Activated CD8-positive, alpha-beta memory T cell treated with anti-CD3 and anti-CD28 coated beads for 4 hours (primary cell): Measurements from ENCODE around the gene CHST13.

Experiments
- DNase-seq, 2 donors: peaks; one replicate each; pipeline ENCODE4 v3.0.0-alpha.2; 2020; ENCODE audit warnings: low read depth in 2 of 2

Gene CHST13

DNA sequence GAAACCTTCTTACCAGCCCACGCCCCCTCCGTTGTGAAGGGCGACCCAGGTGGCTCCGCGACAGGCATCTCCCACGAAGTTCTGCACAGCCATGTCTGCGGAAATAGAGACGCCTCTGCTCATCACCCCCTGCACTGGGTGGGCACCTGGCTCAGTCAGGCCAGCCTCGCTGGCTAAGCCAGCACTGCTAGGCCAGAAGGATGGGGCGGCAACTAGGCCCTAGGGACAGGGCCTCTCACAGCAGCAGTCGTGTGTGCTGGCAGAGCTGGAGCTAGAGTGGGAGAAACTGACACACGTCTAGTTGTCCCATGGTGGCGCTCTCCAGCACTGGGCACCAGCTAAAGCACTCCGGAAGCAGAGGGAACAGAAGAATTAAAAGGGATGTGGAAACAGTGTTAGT lies 35.8 kb upstream of the CHST13 start:
- DNase-seq: no peak

DNA sequence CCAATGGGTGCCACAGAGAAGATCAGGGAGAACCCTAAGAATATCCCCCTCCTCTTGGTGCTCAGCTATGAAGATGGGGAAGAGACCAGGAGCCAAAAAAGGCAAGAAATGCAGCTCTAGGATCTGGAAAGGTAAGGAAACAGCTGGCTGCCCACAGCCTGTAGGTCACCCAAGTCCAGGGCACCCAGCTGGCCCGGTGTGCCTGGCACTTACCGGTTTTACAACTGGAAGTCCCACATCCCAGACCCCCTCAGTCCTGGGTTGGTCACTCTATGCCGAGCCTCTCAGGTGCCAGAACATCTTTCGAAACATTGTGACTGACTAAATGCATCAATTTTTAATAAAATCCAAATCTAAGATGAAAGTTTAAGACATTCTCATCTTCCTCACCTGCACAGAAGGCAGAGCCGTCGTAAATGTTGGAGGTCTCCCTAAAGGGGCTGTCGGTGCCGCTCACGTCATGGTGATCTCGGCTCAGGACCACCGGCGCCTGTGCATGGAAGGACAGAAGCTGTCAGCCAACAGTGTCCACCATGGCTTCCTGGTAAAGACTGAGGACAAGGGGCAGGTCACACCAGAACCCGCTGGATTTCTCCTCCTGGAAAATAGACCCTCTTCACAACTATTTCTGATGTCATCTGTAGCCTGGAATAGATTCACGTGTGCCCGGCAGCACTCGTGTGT lies 34.9 kb upstream of the CHST13 start:
- no peak for DNase-seq

DNA sequence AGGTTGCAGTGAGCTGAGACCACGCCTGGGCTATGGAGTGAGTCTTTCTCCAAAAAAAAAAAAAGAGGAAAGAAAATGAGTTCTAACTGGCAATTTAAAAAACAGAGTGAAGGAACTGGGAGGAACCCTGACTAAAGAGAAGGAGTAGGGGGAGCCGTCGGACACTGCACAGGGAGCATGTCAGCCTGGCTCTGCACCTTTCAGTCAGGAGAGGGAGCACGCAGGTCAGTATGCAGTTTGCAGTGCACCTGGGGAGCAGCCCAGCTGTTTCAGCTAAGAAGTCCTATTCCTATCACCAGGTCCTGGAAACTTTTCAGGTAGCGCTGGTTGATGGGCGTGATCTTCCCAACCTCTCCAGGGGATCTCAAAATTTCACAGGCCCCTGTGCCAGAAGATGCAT lies 33.3 kb upstream of the CHST13 start:
- DNase-seq: no peak

DNA sequence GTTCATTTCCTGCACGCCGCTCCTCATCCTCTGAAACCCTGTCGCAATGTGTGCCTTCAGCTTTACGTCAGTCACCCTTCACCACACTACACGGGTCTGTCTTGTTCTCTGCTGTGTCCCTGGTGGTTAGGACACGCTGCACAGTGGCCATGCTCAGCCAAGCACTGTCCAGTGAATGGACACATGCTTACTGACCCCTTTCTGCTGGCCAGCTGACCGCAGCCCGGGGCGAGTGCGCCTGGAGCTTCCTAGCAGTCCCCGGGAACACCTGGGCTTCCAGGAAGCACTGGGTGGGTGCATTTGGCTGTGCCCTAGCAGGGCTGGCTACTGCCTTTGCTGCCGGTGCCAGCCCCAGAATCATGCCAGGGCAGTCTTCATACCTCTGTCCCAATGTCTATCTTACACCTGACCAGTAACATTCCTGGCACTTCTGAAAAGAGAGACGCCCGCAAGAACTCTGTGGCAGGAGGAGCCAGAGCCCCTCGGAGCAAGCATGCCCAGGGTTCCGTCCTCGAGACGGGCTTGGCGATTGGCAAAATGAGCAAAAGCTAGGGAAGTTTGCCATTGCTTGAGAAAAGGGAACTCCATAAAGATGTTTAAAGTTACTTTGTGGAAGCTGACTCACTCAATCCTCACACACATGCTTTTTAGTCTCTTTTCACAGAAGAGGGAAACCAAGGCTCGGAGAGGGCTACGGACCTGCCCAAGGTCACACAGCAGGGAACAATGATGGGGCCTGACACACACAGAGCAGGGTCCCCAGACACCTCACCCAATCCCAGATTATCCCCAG lies 32.5 kb upstream of the CHST13 start:
- no peak for DNase-seq

DNA sequence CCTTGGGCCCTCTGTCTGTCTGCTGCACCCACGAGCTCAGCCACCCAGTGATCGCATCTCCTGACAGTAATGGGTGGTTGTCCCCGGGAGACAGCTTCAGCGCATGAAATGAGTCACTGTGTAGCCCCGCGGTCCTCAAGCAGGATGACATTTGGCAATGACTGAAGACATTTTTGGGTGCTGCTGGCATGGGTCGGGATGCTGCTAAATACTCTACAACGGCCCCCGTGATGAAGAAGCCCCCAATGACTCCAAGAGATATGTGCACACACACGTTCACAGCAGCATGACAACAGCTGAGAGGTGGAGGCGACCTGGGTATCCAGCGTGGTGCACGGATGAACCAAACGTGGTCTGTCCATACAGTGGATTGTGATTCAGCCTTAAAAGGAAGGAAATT lies 30.9 kb upstream of the CHST13 start:
- DNase-seq: no peak

DNA sequence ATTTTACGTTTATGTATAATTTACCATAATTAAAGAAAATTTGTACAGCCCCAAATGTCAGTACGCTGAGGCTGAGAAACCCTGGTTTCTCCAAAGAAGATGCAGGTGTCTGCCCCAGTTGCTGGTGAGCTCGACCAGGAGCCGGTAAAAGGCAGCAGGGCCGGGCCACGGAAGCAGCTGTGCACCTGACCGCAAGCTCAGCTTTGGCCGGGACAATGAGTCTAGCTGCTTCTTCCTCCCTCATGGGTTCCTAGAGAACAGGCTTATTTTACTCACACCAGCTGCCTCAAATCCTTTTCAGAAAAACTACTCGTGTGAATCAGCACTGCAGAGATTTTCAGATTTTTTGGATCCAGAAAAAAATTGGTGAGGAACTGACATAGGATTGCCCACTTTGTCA lies 30.2 kb upstream of the CHST13 start:
- DNase-seq: no peak

DNA sequence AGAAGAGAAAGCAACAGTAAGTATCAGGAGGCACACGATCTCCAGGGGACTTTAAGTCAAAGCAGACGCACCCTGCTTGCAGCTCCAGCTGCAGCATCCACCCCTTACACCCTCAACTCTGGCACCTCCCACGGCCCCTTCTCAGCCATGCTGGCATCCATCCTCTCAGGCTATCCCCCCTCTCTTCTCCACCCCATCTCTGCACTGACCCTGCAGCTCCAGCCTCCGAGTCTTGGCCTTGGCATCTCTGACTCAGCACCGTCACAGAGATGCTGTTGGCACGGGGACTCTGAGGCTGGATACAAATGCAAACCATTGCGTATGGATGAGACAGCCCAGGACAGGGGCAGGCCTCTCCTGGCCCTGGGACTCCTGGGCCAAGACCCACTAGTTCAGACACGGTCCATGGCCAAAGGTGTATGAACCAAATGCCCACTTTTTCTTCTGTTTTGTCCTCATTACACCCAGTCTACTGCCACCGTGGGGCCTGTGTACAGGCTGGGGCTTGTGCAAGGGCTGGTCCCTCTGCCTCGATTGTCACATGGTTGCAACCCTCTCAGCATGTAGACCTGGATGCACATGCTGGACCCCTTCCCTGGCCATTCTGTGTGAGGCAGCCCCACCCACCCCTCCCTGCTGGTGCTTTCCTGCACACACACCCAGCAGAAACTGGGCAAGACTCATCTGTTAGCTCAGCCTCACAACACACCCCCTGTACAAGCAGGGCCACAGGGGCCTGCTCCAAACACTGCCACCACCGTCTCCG lies 29.6 kb upstream of the CHST13 start:
- DNase-seq: no peak

DNA sequence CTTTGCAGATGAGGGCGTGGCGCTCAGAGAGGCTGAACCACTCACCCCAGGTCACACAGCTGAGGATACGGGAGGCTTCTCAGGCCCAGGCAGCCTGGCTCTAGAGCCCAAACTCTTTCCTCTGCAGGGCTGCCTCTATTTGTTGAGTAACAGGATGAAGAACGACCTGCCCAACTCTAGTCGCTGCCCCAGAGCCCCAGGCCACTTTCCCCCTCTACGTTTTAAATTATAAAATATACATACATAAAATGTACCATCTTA lies 29.1 kb upstream of the CHST13 start:
- no peak for DNase-seq

DNA sequence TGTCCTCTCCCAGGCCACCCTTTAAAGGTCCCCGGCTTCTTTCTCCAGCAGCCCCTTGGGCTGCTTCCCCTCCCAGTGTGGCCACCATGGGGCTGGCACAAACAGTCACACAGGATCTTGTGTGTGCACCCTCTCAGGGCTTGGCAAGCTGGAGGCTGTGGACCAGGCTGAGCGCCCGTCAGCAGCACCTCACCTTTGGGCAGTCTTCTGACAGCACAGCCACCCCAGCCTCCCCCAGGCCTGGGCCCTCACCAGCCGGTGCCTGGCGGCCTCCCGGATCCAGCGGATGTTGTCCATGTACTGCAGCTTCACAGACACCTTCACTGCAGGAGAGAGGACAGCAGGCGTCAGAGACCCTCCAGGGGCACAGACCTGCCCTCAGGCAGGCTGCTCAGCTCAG lies 28.2 kb upstream of the CHST13 start:
- DNase-seq: no peak

DNA sequence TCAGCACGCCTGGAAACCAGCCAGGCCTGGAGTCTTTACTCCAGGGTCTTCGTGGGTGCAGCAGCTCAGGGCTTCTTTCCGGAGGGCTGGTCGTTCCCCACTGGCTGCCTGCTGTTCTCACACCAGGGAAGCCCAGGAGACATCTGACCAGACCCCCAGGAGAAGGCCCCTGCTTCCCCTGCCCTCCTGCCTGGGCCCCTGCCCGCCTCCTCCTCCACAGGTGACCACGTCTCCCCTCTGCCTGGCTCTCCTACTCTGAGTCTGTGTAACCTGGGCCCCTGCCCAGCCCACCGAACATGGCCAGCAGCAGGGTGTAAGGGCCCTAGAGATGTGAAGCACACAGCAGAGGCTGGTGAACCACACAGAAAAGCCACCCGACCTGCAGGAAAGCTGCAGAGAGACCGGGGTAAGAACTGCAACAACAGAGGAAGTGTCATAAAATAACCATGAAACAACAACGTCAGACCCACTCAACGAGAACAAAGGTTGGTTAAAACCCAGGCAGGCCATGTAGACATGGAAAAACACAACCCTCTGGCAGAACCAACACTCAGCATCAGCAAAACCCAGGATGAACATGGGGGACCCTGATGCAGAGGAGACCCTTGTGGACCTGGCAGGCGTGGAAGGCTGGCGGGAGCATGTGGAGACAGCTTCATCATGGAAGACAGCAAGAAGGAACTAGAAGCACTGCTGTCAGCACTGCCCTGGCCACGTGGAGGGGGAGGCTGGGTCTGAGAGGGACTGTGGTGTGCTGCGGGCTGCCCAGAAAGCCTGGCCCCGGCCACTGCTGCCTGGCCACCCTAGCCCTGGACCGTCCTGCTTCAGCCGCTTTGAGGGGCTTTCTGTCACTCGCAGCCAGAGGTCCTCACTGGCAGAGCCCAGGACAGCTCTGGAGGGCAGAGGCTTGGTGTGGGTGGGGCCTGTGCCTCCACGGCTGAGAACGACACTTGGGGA lies 26.8 kb upstream of the CHST13 start:
- DNase-seq: no peak

DNA sequence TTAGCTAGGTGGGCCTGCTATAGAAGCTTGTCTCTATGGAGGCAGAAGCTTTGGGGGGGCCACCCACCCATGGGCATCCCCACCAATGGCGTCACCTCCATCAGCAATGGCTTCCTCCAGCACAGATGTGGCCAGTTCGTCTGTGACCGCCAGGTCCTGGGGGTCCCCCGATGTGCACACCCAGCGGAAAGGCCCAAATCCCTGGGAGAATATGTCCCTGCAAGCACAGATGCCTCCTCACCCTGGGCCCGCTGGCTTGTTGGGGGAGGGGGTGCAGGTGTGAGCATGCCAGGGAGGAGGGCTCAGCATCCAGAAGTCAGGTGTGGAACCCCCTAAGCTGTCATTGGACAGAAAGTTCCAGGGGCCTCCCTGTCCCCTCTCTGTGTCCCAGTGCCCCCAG lies 26.0 kb upstream of the CHST13 start:
- DNase-seq: no peak

DNA sequence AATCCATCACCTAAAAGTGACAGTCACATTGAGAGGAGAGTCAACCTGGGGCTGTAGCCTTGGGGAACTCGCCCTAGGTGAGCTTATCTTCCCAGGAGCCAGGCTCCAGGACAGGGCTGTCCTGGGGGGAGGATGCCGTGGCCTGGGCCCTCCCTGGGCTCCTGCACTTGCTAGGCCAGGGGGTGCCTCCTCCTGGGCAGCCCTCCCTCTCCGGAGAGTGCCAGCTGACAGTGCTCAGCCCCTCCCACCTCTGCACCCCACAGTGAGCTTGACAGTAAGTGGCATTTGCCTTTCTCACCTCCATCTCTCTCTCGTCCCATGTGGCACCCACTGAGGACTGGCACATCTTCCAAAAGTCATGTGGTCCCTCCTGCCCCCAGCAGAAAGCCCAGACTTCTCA lies 25.5 kb upstream of the CHST13 start:
- no peak for DNase-seq

DNA sequence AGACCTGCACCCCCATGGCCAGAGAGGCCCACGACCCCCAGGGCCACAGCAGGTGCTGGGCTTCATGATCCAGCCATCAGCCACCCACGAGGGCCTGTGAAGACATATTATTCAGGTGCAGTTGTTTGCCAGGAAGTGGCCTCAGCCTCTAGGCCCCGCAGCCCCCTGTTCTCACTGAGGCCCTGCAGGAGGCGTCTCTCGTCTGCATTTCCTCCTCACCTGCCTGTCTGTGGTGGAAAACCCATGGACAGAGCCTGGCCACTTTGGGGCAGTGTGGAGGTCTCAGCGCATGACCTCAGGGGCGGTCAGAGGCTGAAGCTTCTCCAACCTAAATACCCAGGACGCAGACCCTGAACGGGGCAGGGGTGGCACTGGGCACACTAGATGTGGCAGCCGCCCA lies 25.0 kb upstream of the CHST13 start:
- DNase-seq: no peak

DNA sequence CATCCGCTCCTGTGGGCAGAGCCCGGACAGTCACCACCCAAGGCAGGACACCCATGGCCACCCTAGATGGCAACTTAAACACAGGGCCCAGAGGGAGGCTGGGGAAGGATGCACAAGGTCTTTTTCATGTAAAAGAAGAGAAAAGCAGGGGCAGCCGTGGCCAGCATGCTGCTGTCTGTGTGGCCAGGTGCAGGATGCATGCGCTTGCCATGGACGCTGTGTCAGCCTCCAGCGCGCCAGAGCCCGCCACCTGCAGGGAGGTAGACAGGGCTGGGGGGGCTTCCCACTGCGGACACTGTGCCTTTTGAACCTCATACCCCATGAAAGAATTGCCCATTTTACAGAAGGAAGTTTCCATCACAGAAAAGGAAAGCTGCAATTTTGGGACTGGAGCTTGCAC lies 24.6 kb upstream of the CHST13 start:
- DNase-seq: no peak

DNA sequence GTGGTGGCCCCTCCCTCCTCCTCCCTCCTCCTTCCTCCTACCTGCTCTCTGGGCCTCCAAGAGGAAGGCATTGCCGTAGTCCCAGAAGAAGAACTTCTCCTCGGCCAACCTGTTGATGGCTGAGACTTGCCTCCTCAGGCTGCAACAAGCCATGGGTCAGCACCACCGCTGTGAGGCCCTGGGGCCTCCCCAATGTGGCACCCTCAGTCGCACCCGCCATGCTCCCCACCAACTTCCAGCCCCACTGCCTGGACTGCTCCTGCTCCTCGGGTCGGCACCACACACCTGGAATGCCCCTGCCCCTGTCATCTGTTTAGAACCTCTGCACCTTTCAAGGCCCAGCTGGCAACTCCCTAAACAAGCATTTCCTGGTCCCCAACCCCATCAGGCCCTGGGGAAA lies 23.9 kb upstream of the CHST13 start:
- no peak for DNase-seq

DNA sequence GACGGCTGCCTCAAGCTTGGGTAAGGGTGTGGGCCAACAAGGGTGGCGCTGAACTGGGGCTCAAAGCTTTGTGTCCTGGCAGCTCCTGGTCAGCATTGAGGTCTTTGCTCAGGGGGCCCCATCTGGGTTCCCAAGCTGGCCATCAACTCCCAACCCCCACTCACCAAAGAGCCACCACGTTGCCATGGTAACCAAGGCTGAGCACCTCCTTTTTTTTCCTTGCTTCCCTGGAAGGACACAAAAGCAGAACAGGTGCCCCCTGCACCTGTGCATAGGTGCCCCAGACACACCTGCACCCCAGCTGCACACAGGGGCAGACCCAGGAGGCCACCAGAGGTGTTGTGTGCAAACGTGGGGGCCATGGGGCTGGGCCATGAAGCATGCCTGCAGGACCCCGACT lies 22.9 kb upstream of the CHST13 start:
- no peak for DNase-seq

DNA sequence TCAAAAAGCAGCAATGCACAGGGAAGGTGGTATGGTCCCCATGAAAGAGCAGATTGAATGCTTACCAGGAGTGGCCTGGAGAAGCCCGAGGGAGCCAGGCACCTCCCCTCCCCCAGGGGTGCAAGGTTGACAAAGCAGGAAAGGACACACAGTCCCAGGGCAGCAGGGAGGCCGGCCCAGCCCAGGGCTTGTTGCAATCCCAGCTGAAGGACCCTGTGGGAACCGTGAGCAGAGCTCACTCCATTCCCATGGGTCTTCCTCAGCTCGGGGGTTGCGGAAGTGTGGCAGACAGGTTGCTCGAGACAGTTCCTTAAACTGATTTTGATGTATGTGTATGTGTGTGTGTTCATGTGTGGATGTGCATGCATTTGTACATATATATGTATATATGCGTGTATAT lies 22.2 kb upstream of the CHST13 start:
- no peak for DNase-seq

DNA sequence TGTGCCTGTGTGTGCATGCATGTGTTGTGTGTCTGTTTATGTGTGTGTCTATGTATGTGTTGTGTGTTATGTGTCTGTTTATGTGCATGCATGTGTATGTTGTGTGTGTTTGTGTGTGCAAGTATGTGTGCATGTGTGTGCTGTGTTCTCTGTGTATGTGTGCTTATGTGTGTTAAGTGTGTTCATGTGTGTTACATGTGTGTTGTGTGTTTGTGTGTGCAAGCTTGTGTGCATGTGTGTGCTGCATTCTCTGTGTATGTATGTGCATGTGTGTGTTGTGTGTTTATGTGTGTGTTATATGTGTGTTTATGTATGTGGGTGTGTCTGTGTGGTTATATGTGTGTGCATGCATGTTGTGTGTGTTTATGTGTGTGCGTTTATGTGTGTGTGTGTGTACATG lies 21.3 kb upstream of the CHST13 start:
- no peak for DNase-seq

DNA sequence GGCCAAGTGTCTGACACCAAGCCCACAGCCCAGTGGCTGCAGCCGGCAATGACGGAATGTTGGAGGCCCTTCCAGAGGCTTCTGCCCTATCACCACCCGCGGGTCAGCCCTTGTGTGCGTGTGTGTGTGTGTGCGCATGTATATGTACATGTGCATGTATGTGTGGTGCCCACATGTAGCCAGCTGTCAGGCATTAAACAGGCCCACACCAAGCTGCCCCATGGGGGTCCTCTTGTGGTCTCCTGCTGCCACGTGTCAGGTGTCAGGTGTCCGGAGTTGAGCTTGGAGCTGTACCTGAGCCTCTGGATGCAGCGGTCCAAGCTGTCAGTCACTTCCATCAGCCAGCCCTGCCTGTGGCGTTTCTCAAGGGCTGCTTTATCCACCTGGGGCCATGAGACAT lies 20.3 kb upstream of the CHST13 start:
- DNase-seq: no peak

DNA sequence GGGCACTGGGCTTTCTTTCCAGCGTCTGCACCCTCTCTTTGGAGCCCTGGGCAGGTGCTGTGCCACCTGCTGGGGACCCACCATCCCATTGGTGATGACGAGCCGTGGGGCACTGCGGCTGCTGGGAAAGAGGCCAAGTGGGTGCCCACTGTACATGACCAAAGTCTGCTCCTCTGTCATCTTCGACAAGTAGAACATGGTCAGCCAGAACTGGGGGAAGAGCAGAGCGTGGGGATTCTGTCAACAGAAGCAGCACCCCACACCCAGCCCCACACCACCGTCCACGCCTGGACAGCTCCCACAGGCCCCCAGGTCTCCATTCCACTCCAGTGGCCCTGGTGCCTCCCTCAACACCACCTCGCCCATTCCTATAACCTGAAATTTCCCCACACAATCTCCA lies 16.1 kb upstream of the CHST13 start:
- no peak for DNase-seq

DNA sequence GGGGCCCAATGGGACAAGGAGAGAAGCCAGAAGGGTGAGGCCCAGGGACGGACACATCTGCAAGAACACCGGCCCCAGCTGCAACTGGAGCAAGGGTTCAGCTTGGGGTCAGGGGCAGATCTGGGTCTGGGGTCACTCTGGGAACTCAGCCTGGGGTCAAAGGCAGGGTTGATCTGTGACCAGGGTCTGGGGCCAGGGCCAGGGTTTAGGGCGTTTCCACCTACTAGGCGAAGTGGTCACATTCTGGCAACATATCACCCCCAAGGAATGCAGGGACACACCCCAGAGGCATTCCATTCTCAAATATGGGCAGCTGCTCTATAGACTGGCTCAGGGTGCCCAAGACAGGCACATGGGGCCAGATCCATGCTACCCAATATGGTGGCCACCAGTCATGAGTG lies 15.4 kb upstream of the CHST13 start:
- DNase-seq: no peak
